Upper lobe of right lung (tissue), 1 donor: ENCODE measurements around the gene ACTC1. TPM values are rescaled to one million over a fixed set of nuclear protein-coding genes. Genes with fewer than 3 reads are reported as not detected.
"Not testable (repeated sequence)": the region's sequence is repeated elsewhere in the genome, so short reads cannot be mapped to it uniquely, and the experiment has no call there.

ENCODE experiments used
- ATAC-seq: fragments of 200-7000 bp; cut with Tn5 transposase; one replicate; pipeline ENCODE4 v1.9.1; 2020; ENCODE audit warnings: mild to moderate bottlenecking, moderate library complexity
- DNase-seq: peaks from one replicate; pipeline ENCODE4 v3.0.0-alpha.2; 2020
- H3K27ac ChIP-seq: fragments of 200-600 bp; one replicate; pipeline ENCODE4 v1.8.0; 2022
- H3K27me3 ChIP-seq: fragments of 200-600 bp; one replicate; pipeline ENCODE4 v1.8.0; 2022; ENCODE audit warnings: mild to moderate bottlenecking
- H3K36me3 ChIP-seq: fragments of 200-600 bp; one replicate; pipeline ENCODE4 v1.8.0; 2022
- H3K4me1 ChIP-seq: fragments of 200-600 bp; one replicate; pipeline ENCODE4 v1.8.0; 2022
- H3K4me3 ChIP-seq: fragments of 200-600 bp; one replicate; pipeline ENCODE4 v1.8.0; 2022; ENCODE audit warnings: mild to moderate bottlenecking
- H3K9me3 ChIP-seq: fragments of 200-600 bp; one replicate; pipeline ENCODE4 v1.8.0; 2022
- intact Hi-C: fragments of 100-400 bp; cut with DNase I; formaldehyde crosslinking; loops from one replicate; pipeline ENCODE4 v1.11.0; 2022
- total RNA-seq: library from RNA; stranded (reverse); fragmentation: NEBNext Ultra II Directional; extraction: Animal tissue kit (Norgen Biotek cat#: 25700); gene quantifications from one replicate; pipeline ENCODE4 v1.2.1, GENCODE V29; 2021
- TF ChIP-seq, protein P1 (sequence below): fragments of 200-600 bp; IDR thresholded peaks from one replicate; pipeline ENCODE4 v1.8.0; 2022; ENCODE audit warnings: antibody characterized with exemption
- donor health status: DM: no; HTN: yes; CAD: no; lungs with severe emphysema.

Gene ACTC1
- total RNA-seq, 1 donor from 2014 or later = 3.4 TPM

DNA sequence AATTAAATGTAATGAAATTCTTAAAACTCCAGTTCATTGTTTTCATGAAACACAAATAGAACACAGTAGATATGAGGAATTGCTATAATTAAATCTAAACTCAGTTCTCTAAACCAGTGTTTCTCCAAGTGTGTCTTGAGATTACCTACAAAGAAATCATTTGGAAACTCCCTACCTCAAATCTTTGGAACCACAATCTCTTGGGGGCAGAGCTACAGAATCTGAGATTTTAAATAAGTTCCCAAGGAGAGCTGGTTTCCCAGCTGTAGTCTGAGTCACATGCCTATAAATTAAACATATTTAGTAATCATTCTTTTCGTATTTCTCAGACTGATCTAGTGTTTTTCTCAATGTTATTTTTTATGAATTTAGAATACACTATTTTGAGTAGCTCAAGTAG is 17.0 kb upstream of the ACTC1 start:
- intact Hi-C loops = no loop called here
- Histone ChIP-seq H3K9me3 (no peaks in the 10 kb centered on the region), H3K4me1 (no peaks in the 10 kb centered on the region), H3K36me3 (no peaks in the 10 kb centered on the region), H3K27me3 (no peaks in the 10 kb centered on the region), H3K4me3 (no peak overlapping the region), H3K27ac (no peak overlapping the region)
- DNase-seq (no peak), ATAC-seq (no peak)
- TF ChIP-seq, protein P1, sequence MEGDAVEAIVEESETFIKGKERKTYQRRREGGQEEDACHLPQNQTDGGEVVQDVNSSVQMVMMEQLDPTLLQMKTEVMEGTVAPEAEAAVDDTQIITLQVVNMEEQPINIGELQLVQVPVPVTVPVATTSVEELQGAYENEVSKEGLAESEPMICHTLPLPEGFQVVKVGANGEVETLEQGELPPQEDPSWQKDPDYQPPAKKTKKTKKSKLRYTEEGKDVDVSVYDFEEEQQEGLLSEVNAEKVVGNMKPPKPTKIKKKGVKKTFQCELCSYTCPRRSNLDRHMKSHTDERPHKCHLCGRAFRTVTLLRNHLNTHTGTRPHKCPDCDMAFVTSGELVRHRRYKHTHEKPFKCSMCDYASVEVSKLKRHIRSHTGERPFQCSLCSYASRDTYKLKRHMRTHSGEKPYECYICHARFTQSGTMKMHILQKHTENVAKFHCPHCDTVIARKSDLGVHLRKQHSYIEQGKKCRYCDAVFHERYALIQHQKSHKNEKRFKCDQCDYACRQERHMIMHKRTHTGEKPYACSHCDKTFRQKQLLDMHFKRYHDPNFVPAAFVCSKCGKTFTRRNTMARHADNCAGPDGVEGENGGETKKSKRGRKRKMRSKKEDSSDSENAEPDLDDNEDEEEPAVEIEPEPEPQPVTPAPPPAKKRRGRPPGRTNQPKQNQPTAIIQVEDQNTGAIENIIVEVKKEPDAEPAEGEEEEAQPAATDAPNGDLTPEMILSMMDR = no peak

DNA sequence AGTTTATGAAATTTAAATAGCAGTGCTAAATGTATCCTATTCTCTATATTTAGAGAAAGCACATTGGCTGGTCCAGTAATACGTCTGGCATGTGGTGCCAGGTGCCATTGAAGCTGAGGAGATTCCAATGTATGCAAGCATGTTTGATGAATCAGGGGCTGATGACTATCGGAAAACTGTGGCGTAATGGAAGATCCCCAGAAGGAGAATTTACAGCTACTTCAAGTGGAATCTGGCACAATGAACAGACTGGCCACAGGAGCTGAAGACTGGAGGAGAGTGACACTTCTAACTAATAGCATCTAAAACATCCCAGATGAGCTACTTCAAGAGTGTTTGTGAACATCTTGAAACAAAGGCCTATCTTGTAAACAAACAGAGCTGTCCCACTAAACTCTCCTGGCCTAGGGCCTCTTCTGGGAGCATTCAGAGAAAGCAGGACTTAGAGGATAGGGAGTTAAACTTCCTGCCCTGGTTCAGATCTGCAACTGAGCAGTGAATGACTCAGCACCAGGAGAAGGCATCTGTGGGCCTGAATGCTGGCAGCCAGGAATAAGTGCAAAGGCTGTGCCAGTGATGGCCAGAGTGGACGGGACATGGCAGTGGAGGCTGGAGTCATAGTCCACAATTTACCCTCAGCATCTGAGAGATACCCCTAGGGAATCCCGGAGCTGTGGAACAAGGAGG is 15.2 kb upstream of the ACTC1 start:
- DNase-seq (no peak), ATAC-seq (no peak)
- TF ChIP-seq, protein P1 = no peak
- H3K27me3 ChIP-seq = no peaks in the 10 kb centered on the region
- no peaks in the 10 kb centered on the region for H3K9me3 ChIP-seq
- intact Hi-C loops = no loop called here
- H3K4me1 ChIP-seq = no peaks in the 10 kb centered on the region
- H3K36me3 ChIP-seq = no peaks in the 10 kb centered on the region
- H3K27ac ChIP-seq = no peak overlapping the region
- no peak overlapping the region for H3K4me3 ChIP-seq

DNA sequence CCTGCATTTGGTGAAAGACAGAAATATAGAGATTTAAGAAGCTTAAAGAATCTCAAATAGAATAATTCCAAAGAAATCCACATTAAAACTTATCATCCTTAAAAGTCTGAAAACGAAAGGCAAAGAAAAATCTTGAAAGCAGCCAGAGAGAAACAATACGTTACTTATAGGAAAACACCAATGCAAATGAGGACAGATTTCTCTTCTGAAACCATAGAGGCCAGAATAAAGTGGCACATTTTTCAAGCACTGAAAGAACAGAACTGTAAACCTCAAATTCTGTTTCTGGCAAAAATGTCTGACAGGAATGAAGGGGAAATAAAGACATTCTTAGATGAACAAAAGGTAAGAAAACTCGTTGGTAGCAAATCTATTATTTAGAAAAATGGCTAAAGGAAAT is 13.8 kb upstream of the ACTC1 start:
- TF ChIP-seq, protein P1 = no peak
- Histone ChIP-seq H3K27me3 (peaks cover 6% of the 10 kb centered on the region), H3K4me1 (no peaks in the 10 kb centered on the region), H3K27ac (no peak overlapping the region), H3K4me3 (no peak overlapping the region), H3K9me3 (no peaks in the 10 kb centered on the region), H3K36me3 (no peaks in the 10 kb centered on the region)
- no peak for ATAC-seq
- intact Hi-C loops = no loop called here
- DNase-seq = no peak

DNA sequence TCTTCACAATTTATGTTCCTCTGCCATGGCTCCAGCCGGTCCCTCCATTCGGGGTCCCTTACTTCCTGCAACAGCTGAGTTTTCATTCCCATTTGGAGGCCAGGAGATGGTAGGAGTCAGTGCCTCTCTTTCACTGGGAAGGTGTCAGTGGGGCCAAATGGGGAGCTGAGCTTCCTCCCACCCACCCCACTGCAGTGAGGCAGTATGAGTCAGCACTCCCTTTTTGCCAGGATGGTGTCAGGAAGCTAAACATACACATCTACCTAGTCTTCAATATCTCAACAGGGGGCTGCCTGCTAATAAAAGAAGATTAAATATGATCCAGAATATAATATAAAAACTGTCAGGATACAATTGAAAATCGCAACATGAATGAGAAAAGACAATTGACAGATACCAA is 12.7 kb upstream of the ACTC1 start:
- no peak for DNase-seq
- intact Hi-C loops = no loop called here
- no peaks in the 10 kb centered on the region for H3K4me1 ChIP-seq
- peaks cover 6% of the 10 kb centered on the region for H3K27me3 ChIP-seq
- H3K36me3 ChIP-seq = no peaks in the 10 kb centered on the region
- TF ChIP-seq, protein P1 = no peak
- no peak overlapping the region for H3K4me3 ChIP-seq
- no peak overlapping the region for H3K27ac ChIP-seq
- H3K9me3 ChIP-seq = no peaks in the 10 kb centered on the region
- no peak for ATAC-seq

DNA sequence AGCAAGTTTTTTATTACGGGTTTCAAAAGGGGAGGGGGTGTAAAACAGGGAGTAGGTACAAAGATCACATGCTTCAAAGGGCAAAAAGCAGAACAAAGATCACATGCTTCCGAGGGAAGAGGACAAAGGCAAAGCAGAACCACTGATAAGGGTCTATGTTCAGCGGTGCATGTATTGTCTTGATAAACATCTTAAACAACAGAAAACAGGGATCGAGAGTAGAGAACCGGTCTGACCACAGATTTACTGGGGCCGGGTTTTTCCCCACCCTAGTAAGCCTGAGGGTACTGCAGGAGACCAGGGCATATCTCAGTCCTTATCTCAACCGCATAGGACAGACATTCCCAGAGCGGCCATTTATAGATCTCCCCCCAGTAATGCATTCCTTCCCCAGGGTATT is 11.9 kb upstream of the ACTC1 start:
- H3K27me3 ChIP-seq, H3K9me3 ChIP-seq, H3K27ac ChIP-seq, H3K36me3 ChIP-seq, ATAC-seq, H3K4me1 ChIP-seq, intact Hi-C loops, H3K4me3 ChIP-seq, DNase-seq: not testable (repeated sequence)

DNA sequence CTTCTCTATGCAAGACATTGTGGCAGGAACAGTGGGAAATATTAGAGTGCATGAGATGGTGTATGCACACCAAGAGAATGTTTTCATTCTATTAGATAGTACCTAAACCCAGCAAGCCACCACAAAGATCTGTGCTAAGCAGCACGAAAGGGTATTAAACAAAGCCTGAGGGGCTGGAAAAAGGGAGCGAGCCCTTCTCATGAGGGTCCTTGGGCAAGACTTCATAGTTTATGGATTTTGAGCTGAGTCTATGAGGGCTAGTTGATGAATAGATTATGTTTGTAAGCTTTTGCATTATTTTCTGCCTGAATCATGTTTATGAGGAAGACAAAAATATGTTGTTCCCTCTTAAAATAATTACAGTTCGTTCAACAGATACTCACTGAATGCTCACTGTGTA is 9.4 kb upstream of the ACTC1 start:
- Histone ChIP-seq H3K27ac (no peak overlapping the region), H3K4me1 (no peaks in the 10 kb centered on the region), H3K4me3 (no peak overlapping the region), H3K36me3 (no peaks in the 10 kb centered on the region), H3K27me3 (peaks cover 6% of the 10 kb centered on the region), H3K9me3 (no peaks in the 10 kb centered on the region)
- no peak for DNase-seq
- ATAC-seq = no peak
- intact Hi-C loops = no loop called here
- TF ChIP-seq, protein P1 = no peak
